Amniotic epithelial cell (primary cell): ENCODE measurements around the gene KPNA2.
"Not testable (repeated sequence)": the region's sequence is repeated elsewhere in the genome, so short reads cannot be mapped to it uniquely, and the experiment has no call there.

Experiments
- DNase-seq: peaks from one replicate; pipeline ENCODE4 v3.0.0-alpha.2; 2010; ENCODE audit warnings: low read depth

Gene KPNA2

DNA sequence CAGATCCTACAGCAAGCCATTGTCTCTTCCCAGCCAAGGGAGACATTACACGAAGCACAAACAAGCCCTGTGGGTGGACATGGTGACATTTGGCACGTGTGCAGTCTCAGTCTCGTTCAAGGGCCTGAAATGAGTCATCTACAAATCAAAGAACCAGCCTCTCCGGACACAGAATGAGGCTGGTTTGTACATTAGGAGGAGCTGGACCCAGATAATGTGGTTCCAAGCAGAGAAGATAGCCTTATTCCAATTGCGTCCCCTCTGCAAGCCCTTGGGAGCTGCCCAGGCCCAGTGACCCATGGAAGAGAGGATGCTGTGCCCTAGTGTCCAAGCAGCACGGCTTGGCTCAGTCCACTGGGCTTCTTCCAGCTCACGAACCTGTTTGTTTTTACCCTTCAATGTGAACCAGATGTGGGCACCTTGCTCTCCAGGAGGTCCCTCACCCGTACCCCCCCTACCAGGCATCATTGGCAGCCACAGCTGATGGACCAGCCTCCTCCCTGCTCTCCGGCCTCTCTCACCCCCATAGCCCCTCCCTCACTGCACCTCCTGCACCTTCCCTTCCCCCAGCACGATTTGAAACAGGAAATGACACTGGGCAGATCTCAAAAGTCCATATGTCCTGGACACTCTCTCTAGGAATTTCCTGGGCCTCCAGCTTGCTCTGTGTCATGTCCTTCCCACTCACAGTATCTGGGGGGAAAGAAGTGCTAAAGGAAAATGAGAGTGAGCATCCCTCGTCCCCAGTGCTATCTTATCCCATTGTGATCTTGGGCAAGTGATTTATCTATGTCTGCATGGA, 26.2 kb downstream of the KPNA2 start:
- no peak for DNase-seq

DNA sequence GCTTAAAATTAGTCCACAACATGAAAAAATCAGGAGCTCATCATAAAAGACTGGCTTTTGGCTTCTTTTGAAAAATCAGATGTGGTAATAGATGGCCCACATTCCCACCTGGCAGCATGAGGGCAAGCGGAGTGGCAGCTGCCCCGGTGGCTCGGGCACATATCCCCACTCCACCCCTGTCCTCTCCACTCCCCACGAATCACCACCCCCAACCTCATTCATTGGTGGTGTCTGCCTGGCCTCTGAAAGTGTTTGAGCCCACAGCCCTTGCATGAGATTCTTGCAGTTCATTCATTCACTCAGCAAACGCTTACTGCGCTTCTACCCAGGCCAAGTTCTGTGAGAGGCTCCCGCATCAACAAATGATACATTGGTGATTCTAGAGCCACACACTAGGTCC, 29.8 kb downstream of the KPNA2 start:
- DNase-seq, result not testable (repeated sequence)

DNA sequence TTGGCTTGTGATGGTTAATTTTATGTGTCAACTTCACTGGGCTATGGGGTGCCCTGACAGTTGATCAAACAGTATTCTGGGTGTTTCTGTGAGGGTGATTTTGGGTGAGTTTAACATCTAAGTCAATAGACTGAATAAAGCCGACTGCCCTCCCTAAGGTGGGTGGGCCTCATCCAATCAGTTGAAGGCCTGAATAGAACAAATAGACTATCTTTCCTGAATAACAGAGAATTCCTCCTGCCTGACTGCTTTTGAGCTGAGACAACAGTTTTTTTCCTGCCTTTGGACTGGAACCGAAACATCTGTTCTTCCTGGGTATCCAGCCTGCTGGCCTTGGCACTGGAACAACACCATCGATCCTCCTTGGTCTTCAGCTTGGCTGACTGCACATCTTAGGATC, 33.0 kb downstream of the KPNA2 start:
- not testable (repeated sequence) for DNase-seq

DNA sequence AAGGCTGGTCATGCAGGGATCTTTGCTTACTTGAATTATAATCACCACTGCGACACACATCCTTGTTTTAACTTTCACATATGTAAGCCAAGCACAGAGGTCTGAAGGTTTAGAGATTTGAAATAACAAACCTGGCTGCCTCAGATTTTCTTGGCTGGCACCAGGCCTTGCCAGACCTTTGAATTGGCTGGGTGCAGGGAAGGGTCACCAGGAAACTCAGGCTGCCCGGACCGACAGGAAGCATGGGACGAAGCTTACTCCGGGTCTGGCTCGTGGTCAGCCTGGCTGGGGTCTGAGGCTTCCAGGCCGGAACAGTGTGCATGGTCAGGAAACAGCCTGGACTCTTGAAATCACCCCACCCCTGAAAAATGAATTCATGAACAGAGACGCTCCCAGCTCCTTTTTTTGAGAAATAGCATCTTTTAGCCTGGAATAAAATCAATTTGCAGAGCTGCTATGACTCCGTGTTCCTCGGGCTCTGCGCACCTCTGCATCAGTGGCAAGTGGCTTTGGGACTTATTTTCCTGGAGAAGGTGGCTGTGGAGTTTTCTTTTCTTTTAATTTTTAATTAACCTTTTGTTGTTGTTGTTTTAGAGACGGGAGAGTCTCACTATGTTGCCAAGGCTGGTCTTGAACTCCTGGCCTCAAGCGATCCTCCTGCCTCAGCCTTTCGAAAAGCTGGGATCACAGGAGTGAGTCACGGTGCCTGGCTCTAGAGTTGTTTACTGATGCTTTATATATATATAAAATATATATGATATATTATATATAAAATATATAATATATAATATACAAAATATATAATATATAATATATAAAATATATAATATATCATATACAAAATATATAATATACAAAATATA, 35.3 kb downstream of the KPNA2 start:
- DNase-seq, result not testable (repeated sequence)

DNA sequence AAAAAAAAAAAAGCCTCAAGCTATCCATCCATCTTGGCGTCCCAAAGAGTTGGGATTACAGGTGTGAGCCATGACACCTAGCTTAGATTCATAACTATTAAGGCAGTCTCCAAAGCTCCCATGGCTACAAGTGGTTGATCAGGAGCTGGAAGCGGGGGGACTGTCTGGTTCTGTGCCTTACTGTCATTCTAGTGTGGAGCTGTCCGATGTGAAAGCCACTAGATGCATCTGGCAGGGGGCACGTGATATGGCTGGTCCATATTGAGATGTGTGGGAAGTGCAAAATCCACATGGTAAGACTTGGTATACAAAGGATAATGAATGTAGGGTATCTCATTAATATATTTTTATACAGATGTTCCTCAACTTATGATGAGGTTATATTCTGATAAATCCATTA, 38.7 kb downstream of the KPNA2 start:
- no peak for DNase-seq

DNA sequence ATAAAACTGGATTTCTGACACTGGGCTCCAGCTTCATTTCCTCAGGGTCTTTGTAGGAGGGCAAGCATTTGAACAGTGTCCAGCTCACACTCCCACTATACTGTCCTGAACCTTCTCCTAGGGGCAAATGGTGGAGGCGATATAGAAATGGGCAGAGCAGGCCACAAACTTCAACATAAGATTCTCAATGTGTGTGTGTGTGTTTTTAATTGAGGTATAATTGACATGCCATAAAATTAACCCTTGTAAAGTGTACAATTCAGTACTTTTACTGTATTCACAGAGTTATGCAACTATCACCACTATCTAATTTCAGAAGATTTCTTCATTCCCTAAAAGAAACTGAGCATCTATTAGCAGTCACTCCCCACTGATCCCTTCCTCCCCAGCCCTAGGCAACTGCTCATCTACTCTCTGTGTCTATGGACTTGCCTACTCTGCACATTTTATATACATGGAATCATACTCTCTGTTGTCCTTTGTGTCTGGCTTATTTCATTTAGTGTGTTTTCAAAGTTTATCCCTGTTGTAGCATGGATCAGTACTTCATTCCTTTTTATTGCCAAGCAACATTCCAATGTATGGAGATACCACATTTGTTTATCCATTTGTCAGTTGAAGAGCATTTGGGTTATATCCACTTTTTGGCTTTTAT, 40.5 kb downstream of the KPNA2 start:
- peak; percentile 62 for DNase-seq

DNA sequence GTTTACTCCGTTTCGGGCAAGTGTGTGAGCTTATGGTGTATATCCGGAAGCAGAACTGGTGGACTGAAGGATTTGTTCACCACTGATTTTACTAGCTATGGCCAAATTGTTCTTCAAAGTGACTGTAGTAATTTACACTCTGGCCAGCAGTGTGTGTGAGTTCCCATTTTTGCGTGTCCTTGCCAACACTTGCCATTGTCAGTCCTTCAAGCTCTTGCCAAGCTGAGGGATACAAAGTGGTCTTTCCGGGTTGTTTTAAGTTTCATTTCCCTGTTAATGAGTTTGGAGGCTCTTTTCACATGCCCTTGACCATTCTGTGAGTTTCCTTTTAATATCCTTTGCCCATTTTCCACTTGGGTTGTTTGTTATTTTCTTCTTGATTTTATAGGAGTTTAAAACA, 42.0 kb downstream of the KPNA2 start:
- not testable (repeated sequence) for DNase-seq

DNA sequence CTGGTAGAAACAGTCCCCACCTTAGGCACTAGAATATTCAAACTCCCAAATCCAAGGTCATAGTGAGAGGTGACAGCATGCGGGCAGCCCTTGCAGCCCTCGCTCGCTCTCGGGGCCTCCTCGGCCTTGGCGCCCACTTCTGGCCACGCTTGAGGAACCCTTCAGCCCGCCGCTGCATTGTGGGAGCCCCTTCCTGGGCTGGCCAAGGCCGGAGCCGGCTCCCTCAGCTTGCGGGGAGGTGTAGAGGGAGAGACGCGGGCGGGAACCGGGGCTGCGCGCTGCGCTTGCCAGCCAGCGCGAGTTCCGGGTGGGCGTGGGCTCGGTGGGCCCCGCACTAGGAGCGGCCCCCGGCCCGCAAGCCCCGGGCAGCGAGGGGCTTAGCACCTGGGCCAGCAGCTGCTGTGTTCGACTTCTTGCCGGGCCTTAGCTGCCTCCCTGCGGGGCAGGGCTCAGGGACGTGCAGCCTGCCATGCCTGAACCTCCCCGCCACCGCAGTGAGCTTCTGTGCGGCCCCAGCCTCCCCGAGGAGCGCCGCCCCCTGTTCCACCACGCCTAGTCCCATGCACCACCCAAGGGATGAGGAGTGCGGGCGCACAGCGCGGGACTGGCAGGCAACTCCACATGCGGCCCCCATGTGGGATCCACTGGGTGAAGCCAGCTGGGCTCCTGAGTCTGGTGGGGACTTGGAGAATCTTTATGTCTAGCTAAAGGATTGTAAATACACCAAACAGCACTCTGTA, 45.0 kb downstream of the KPNA2 start:
- no peak for DNase-seq

DNA sequence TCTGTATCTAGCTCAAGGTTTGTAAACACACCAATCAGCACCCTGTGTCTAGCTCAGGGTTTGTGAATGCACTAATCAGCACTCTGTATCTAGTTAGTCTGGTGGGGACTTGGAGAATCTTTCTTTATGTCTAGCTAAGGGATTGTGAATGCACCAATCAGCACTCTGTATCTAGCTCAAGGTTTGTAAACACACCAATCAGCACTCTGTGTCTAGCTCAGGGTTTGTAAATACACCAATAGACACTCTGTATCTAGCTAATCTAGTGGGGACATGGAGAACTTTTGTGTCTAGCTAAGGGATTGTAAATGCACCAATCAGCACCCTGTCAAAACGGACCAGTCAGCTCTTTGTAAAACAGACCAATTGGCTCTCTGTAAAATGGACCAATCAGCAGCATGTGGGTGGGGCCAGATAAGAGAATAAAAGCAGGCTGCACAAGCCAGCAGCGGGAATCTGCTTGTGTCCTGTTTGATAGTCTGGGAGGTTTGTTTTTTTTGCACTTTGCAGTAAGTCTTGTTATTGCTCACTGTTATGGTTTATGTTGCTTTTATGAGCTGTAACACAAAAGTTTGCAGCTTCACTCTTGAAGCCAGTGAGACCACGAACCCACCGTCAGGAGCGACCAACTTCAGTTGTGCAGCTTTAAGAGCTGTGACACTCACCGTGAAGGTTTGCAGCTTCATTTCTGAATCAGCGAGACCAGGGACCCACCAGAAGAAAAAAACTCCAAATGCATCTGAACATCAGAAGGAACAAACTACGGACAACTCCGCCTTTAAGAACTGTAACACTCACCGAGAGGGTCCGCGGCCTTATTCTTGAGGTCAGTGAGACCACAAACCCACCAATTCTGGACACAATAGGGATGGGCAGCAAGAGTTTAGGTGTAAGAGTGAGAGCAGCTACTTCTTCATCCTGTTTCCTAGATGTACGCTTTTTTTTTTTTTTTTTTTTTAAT, 46.0 kb downstream of the KPNA2 start:
- DNase-seq, result not testable (repeated sequence)

DNA sequence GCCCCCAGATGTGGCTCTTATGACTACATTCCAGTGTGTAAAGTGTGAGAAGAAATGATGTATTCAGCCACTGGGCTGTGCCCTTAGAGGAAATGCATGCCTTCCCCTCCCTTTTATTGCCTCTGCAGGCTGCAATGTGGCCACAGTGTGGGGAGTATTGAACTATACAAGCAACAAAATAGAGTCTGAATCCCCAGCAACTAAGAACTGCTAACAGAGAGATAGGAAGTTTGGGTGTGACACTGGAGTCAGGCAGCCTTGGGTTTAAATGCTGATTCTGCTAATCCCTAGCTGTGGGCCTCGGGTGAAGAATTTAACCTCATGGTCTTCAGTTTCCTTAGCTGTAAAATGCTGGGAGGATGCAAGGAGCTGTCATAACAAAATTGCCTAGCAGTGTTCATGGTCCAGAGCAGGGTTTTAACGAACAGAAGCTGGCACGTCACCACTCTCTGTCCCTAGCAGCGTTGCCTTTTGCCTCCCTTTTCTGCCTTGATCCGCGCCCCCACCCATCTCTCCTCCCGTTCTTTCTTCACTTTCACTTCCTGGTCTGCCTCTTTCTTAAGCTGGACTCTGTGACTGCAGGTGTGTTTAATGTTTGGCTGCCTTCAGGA, 50.3 kb downstream of the KPNA2 start:
- DNase-seq, result no peak

DNA sequence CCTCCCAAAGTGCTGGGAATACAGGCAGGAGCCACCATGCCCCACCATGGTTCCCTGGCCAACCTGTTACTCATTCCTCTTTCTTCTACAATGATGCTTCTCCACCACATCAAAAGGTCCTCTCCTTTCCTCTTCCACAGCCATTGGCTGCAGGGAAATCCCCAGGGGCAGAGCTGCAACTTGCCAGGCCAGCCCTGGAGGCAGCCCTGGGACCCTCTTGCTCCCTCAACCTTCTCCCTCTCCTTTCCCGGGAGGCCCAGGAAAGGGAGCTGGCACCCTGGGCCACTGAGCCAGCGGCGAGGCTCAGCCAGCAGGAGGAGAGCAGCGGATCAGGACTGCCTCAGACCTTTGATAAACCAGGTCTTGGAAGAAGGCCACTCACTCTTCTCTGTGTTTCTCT, 51.1 kb downstream of the KPNA2 start:
- DNase-seq, result not testable (repeated sequence)

DNA sequence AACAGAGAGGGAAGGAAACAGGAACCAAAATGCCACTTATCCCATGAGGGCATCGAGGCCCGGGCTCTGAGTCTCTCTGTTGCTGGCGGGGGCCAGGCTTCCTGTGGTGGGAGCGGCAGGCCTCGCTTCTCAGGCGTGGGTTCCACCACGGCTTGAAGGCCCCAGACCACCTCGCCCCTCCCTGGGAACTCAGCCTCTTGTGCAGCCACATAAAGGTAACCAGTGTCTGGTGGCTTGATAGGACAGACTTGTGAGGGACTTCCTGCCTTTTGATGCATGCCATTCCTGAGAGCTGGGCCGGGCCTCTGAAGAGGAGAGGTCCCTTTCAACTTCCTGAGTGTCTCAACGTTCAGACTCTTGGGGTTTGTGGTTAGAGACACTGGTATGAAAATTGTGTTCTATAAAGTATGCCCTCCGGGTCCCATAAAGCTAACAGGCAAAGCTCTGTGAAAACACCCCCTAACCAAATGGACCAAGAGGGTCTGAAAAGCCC, 51.6 kb downstream of the KPNA2 start:
- not testable (repeated sequence) for DNase-seq

DNA sequence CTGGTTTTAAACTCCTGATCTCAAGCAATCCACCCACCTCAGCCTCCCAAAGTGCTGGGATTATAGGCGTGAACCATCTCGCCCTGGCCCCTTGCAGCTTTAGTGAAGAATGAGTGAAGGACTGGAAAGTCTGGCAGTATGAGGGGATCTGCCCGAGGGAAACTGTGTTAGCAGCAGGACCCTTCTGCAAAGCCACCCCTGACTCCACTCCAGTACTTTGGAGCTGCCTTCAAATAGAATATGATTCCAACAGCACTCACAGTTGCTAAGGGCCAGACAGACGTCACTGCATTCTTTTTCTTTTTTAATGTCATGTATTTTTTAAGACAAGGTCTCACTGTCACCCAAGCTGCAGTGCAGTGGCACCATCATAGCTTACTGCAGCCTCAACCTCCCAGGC, 52.3 kb downstream of the KPNA2 start:
- no peak for DNase-seq

DNA sequence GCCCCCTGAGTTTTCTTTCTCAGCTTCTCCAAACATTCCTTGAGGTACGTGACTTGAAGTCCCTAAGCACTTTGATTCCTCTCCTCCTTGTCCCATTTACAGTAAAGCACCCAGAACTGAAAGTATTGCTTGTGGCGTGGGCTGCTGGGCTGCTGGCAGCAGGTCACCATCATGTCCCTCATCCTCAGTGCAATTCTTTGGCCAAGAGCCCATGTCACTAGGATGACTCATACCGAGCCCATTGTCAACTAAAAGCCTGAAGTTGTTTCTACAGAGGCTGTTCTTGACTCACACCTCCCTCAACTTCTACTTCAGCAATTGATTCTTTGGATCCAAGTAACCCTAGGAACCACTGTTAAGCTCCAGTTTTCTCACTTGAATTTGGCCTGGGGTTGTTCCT, 54.3 kb downstream of the KPNA2 start:
- DNase-seq, result no peak

DNA sequence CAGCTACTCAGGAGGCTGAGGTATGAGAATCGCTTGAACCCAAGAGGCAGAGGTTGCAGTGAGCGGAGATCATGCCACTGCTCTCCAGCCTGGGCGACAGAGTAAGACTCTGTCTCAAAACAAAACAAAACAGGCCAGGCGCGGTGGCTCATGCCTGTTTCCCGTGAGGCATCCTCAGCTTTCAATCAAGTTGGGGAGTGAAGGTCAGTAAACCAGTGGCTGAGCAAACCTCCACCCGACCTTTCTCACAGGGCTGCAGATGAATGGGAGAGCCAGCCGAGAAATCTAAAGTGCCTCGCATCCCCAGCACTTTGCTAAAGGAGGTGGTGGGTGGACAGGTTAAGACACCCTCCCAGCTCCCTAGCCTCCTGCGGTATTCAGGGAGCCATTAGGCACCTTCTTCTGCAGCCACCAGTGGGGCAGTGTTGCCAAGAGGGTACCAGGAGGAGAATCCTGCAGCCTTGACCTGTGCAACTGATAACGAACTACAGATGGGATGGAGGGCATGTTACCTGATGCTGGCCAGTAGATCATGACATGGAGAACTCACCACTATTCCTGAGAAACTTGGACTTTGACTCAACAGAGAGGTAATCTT, 59.0 kb downstream of the KPNA2 start:
- DNase-seq, result no peak

DNA sequence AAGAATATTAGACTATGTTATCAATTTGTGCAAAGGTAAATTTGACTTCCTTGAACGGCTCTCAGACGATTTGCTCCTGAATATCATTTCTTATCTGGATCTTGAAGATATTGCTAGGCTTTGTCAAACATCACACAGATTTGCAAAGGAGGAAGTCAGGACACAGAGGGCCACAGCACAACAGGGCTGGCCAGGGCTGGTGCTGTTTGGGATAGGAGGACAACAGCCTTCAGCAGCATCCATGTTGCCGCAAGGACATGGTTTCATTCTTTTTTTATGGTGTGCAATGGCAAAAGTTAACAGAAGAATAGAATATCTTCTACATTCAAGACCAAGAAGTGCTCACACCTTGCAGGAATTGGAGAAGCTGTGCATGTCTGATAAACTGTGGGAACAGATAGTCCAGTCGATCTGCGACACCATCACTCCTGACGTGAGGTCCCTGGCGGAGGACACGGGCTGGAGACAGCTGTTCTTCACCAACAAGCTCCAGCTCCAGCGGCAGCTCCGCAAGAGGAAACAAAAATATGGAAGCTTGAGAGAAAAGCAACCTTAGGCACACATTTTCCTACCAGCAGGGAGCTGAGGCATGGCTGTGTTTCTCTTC, 59.8 kb downstream of the KPNA2 start:
- DNase-seq, result no peak

DNA sequence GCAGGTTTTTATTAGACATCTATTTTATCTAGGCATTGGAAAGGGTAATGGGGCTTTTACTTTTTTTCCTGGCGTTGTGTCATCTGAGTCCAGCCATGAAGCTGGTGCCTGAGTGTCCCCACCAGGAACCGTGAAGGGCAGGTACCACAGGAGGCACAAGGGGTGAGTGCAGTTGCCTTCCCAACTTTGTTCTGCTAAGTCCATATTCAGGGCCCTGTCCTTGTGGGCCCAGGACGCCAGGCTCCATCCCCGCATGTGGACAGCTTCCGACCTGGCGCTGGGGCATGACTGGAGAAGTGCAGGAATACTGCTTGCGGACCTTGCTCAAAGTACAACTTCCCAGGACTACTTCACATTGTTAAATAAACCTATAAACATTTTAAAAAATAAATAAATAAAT, 60.6 kb downstream of the KPNA2 start:
- no peak for DNase-seq
